Kidney tubule cell (primary cell): ENCODE data around the gene KAZN.

ENCODE experiments used
- DNase-seq: peaks from one replicate; pipeline ENCODE4 v3.0.0-alpha.2; 2018; ENCODE audit warnings: low spot score

KAZN gene

DNA sequence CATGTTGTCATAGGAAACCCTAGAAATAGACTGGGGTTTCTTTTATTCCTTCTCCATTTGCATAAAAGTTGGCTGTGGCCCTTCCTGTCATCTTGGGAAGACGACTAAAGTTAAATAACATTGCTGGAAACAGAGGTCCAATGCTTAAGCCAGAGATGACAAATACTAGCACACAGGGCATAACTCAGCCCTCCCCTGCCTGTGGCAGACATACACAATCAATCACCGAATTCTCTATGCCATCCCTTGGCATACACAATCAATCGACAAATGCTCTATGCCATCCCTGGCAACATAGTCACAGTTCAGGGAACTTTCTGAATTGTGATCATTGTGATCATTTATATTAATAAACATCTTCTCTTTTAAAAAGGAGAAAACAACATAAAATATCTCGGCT, 229.4 kb downstream of the KAZN start:
- DNase-seq: no peak

DNA sequence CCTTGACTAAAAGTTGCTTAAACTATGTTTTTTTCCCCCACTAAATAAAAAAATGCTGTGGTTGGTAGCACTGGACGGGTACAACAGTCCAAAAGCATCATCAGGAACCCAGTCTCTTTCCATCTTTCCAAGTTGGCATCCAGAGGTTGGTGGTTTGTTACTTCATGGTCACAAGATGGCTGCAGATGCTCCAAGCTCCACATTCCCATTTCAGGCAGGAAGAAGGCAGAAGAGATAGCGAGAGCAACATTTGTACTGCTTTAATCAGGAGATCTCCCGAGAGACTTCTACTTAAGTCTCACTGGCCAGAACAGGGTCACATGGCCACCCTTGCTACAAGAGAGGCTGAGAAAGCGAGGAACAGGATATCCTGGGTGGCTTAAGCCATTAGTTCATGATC, 230.2 kb downstream of the KAZN start:
- no peak for DNase-seq

DNA sequence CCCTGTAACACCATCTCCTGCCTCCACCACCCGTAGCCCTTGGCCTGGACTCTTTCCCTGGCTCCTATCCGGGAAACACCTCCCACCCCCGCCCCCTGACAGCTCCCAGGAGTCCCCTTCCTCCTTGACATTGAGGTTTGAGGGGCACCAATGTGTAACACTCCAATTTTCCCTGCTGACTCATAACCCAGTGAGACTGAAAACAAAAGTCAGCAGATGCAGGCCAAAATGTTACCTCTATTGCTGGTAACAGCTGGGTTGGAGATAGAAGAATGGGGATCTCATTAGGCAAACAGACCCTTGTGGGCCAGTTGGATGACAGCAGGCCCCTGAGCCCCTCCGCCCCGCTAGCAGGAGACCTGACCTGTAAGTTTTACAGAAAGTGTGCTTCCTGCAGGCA, 237.2 kb downstream of the KAZN start:
- peak; percentile 24 for DNase-seq

DNA sequence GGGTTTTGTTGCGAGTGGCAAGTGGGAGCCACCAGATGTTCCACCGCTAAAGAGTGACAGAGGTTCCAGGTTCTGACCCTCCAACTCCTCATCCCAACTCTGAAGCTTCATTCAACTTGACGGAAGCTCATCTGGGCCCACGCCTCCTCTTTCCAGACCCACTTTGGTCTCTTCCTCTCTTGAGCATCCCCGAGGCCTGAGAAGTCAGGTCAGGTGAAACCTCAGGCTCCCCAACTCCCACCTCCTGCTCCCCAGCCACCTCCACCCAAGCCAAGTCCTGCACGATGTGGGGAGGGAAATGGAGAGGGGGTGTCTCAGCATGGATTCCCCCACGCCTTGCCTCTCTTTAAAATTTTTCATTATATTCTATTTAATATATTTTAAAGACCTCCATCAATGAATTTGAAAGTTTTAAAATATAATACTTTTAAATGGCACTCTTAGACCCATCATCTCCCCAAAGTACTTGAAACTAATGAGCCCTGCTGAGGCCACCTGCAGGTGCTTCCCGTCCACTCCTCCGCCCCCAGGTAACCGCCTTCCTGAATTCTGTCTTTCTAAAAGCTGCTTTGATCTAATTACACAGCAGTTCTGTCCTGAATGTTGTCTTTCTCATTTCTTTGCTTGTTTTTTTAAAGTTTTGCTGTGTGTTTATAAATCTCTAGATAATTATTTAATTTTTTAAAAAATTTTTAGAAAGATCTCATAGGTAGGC, 238.1 kb downstream of the KAZN start:
- DNase-seq: no peak

DNA sequence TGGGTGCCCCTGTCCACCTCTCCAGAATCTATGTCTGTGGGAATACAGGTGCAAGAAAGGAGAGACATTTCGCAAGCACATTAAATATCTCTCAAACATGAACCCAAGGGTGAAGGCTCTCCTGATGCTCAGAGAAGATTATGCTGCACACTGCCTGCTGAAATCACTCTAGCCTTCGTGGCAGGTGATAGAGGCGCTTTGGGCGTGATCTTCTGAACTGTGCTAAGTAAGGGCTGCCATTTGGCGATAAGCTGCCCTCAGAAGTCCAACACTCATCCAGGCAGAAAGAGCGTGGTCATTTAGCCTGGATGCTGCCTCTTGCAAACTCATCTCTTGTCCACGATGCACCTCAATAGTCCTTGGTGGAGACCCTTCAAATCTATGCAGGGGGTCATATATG, 241.9 kb downstream of the KAZN start:
- no peak for DNase-seq

DNA sequence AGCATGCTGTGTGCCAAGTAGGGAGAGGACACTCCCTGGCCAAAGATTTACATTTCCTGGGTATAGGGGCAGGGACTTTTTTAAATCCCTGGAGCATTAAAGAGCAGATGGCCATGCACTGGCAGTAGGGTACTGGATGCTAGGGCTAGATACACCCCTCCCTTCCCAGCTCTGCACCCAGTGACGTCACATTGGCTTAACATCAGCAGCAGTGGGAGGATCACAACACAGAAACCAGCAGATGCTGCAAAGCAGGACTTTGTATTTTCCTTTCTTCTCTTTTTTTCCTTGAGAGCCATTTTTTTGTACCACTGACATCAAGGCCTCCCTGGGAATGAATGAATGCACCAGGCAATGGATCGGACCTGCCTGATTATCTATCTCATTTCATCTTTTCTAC, 243.0 kb downstream of the KAZN start:
- DNase-seq: no peak

DNA sequence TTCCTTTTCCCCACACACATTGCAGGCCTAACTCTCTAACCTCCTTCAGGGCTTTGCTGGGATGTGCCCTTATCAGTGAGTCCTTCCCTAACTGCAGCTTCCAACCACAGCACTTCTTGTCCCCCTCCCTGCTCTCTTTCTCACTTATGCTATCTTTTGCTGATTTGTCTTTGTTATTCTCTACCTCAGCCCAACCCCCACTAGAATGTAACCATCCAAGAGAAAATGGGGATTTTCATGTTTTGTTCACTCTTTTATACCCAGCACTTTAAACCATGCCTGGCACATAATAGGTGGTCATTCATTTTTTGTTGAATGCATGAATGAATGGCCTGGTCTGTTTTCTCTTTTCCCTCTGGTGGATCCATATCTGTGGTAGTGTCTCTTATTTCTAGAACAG, 243.5 kb downstream of the KAZN start:
- no peak for DNase-seq

DNA sequence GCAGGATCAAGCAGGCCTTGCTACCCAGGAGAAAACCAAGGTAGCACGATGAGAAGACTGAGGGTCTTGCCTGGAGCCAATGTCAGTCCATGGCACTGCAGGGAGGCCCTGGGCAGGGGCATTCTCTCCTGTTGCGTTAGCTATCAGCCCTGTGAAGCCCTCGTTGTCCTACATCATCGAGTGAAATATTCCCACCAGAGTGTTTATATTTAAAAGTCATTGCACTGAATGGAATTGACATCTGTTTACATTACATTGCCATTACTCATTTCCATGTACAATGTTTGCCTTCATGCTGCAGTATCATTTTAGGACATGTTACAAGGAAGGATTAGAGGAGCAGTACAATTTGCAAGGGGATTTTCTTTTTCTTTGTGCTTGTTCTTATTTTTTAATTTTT, 243.9 kb downstream of the KAZN start:
- DNase-seq: no peak

DNA sequence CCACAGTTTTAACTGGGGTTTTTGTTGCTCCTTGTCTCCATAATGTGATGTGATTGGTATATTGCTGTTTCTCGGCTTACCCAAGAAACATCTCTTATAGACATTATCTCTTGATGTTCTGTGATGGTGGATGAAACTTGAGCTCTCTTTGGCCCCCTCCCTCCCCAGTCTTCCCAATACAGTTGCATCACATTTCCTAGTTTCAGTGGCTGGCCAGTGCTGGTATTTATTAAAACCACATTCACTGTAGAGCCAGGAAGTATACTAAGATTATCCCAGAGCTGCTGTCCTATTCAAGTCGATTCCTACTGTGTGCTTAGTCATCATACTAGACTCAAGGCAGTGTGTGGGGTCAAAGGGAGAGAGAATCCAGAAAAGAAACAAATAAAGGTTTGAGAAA, 244.4 kb downstream of the KAZN start:
- no peak for DNase-seq

DNA sequence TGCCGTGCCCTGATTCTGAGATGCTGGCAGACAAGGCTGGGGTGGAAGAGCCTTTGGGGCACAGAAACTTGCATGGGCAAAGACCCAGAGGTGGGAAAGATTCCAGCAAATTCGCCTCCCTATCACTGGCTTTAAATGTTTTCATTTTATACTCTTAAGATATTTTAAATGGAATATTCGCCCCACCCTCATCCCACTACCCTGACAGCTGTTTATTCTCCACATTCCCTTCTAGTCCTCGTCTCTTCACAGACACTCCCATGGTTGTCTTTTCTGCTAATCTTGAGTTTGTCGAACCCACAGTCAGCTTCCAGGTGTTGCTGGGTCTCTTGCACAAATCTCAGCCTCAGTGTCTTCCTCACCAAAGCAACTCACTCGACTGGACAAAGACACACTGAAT, 245.0 kb downstream of the KAZN start:
- no peak for DNase-seq

DNA sequence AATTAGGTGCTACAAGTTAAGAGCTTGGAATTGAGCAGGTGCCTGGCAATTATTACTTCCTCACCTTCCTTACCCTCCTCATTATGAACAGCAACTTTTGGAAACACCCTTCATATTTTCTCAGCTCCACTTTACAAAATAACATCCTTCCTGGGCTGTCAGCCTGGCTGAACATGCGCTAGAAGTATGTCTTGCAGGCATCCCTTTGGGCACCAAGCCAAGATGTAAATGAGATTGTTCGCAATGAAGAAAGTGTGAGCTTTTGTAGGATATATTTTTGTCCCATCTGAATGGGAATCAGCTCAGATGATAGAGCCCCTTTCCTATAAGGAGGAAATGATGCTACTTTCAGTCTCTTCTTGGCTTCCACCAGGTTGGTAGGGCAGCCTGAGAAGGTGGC, 245.9 kb downstream of the KAZN start:
- DNase-seq: no peak

DNA sequence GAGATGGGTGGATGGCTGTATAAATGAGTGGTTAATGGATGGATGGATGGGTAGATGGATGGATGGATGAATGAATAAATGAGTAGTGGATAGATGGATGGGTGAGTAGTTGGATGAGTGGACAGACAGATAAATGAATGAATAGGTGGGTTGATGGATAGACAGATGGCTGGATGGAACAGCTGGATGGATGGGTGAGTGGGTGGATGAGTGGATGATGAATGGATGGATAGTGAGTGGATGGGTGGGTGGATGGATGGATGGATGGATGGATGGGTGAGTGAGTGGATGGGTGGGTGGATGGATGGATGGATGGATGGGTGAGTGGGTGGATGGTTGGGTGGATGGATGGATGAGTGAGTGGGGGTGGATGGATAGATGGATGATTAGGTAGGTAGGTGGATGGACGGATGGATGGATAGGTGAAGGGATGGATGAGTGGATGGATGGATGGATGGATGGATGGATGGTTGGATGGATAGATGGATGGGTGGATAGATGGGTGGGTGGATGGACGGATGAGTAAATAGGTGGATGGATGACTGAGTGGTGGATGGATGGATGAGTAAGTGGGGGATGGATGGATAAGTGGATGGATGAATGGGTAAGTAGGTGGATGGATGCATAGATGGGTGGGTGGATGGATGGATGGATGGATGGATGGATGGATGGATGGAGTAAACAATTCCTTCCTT, 246.6 kb downstream of the KAZN start:
- no peak for DNase-seq

DNA sequence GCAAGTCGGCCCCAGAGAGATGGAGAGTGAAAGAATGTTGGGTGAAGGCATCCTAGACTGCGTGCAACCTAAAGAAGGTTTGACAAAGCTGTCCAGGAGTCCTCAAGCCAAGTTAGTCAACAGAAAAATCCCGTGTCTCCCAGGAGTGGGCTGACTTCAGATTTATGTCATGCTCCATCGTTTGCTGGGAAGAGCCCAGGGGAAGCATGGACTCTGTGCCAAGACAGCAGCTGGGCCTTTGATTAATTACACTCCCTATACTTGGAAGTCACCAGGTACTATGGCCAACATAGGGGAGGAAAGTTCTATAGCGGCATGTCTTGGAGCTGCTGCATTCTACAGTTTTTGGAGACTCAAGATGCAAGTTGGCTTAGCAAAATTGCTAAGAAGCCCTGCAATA, 247.4 kb downstream of the KAZN start:
- DNase-seq: no peak

DNA sequence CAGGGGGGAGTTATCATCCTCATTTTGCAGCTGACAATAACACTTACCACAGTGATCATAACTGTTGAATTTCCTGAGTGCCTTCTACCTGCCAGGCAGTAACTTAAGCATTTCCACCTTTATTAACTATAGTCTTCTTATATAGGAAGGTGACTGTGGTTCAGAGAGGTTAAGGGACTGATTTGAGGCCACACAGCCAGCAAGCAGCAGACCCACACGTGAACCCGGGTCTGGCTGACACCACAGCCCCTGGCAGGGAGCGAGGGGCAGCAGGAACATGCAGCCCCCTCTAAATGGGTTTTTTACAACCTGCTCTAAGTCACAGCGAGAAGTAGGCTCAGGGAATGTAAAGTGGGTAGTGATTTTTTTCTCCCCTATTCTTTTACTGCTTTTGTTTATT, 248.2 kb downstream of the KAZN start:
- no peak for DNase-seq

DNA sequence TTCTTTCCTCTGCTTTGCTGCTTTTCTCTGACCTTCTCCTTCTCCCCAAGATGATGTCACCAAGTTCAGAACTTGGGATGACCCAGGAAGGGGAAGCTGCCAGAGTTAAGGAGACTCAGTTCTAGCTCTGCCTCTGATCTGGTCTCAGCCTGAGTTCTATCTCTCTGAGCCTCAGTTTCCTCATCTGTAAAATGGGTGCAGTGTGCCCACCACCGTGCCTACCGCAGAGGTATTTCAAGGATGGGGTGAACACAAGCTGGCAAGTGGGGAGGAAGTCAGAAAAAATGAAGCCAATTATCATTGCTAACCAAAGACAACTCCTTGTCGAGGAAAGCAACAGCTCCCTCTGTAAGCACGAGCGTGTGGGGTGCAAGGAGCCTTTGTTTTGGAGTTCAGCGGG, 249.7 kb downstream of the KAZN start:
- no peak for DNase-seq

DNA sequence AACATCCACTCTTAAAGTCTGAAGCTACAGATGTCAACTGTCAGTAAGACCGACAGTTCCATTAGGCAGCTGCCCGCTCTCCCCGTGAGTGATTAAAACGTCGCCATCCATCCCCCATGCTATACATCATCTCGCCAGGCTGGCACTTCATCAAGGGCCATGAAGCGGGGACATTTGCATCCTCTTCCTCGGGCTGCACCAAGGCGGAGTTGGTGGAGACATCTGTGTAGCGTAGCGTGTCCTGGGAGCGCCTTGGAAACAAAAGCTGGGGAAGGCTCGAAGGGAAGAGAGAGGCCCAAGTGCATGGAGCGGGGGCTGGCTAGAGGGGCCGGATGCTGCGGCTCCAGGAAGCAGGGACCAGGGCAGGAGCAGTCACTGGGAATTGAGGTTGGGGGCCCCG, 250.1 kb downstream of the KAZN start:
- no peak for DNase-seq

DNA sequence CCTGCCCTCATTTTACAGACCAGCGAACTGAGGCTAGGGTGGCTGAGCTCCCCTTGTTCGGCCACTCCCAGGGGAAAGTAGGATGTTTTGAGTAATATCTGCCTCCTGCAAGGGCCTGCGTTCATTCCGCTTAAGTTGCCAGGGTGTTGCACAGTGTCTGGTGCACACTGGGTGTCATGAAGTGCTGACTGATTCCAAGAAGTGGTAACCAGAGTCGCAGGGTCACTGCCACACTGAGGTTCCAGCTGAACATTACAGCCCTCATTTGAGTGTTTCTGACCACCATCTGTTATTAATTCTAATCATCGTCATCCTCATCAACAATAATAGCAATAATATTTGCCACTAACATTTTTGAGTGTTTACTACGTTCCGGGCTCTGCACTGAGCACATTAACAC, 250.6 kb downstream of the KAZN start:
- DNase-seq: no peak

DNA sequence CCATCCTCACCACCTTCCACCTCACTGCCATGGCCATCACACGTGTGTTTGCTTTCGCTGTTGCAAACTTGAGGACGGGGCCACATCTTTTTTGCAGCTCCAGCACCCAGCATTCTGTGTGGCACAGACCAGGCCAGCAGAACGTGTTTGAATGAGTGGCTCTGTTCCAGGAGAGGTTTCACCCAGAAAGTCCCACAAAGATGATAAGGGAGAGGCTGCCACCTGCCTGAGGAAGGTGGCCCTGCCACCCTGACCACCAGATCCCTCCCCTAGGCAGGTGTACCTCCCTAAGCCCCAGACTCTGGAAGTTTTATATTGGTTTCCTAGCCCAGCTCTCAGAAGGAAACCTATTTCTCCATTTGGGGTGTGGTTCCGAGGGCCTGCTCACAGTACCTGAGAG, 252.1 kb downstream of the KAZN start:
- DNase-seq: peak; percentile 55

DNA sequence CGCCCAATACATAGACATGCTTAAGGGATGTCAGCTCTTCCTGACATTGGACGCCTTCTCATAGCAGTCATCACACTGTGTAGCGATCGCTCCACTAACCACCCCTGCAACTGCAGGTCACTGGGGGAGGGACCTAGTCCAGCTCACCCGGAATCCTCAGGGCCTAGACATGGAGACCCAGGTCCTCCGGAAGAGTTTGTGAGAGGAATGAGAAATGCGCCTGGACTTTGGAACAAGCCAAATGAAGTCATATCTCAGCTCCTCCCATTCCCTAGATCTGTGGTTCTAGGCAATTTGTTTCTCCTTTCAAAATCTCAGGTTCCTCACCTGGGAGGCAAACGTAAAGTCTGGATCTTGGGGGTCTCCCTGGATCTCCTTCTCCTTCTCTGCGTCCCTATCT, 253.3 kb downstream of the KAZN start:
- peak; percentile 29 for DNase-seq

DNA sequence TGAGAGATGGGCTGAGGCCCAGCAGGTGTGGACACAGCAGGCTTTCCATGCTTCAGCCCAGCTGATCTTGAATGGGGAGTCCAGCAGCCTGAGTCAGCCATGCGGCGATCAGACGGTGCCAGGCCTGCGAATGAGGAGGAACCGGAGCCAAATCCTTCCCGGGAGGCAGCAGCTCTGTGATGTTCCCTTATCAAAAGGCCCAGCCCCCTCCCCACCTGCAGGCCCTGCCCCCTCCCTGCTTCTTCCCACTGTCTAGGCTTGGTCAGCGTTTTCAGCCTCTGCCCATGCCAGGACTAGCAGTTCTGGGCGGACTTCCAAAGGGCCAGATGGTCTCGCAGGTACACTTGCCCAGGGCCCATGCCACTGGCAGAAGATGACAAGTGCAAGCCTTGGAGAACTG, 253.8 kb downstream of the KAZN start:
- no peak for DNase-seq

DNA sequence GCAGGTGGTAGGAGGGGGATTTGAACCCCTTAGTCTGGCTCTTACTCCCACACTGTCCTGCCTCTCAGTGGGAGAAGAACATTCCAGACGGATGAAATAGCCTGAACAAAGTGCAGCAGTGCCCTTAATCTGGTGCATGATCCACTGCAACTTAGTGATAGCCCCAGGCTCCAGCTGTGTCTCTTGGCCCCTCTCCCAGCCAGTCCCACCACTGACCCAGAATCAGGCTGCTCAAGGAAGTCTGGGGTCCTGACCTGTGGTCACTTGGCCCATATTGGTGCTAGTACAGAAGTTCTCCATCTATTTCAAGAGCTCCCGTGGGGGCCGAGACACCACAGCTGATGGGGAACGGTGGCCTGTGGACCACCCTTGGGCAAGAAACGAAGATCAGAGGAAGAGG, 255.0 kb downstream of the KAZN start:
- DNase-seq: no peak

DNA sequence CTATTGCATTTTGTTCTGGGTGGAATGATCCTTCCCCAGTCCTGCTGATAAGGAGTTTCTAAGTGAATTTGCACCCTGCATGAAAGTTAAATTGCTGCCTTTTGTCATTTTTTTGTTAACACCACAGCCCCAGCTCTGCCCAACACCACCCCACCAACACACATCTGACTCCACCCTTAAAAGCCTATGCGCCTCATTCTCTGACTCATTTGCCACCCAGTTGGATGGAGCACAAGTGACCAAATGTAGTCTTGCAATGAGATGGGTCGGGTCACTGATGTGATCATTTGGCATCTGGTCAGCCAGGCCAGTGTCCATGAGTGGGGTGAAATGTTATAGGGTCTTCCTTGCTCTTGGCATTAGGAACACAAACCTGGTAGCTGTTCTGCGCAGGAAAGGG, 256.8 kb downstream of the KAZN start:
- DNase-seq: no peak

DNA sequence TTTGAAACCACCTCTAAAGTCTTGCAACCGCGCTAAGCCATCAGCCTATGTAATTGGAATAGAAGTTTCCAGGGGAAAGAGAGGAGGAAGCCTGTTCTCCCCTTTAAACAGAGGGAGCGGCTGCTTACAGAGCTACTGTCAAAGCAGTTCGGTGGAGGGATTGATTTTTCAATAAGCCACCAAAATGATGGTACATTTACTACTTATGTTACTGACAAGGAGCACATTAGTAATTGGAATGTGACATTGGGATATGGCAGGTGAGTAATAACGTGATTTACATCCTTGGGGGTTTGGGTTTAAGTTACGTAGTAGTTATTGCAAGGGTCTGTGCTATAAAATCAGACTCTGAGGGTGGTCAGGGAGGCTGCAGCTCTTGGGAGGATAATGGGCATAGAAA, 257.3 kb downstream of the KAZN start:
- DNase-seq: no peak
